GM23338 (cell line): ENCODE results near the gene SUSD4. TPM values are rescaled to one million over a fixed set of nuclear protein-coding genes. Genes with fewer than 3 reads are reported as not detected.

Source experiments
- ATAC-seq: fragments of 200-7000 bp; cut with Tn5 transposase; 3 replicates; pipeline ENCODE4 v1.9.1; 2020
- DNase-seq: peaks from one replicate; pipeline ENCODE4 v3.0.0-alpha.2; 2015; ENCODE audit warnings: low spot score
- H2AFZ ChIP-seq: fragments of 200-600 bp; sonication (generic); 2 replicates; pipeline ENCODE4 v1.8.0; 2016; ENCODE audit warnings: antibody characterized with exemption, mild to moderate bottlenecking, moderate library complexity
- H3F3A ChIP-seq: fragments of 200-600 bp; sonication (generic); replicated peaks from 2 replicates; pipeline ENCODE4 v1.8.0; 2017; ENCODE audit warnings: antibody characterized with exemption, mixed run types, low read depth
- H3K27ac ChIP-seq: fragments of 200-600 bp; sonication (generic); 2 replicates; pipeline ENCODE4 v1.6.1; 2016; ENCODE audit warnings: low read depth
- H3K27me3 ChIP-seq: fragments of 200-600 bp; sonication (generic); 2 replicates; pipeline ENCODE4 v1.8.0; 2016; ENCODE audit warnings: mild to moderate bottlenecking, mixed run types, moderate library complexity; ENCODE audit not compliant: insufficient read depth
- H3K36me3 ChIP-seq: fragments of 200-600 bp; sonication (generic); 2 replicates; pipeline ENCODE4 v1.8.0; 2016; ENCODE audit warnings: mild to moderate bottlenecking; ENCODE audit not compliant: insufficient read depth
- H3K4me1 ChIP-seq: fragments of 200-600 bp; sonication (generic); 2 replicates; pipeline ENCODE4 v1.8.0; 2016; ENCODE audit warnings: mild to moderate bottlenecking, moderate library complexity; ENCODE audit not compliant: insufficient read depth
- H3K4me2 ChIP-seq: fragments of 200-600 bp; sonication (generic); 2 replicates; pipeline ENCODE4 v1.7.1; 2017; ENCODE audit warnings: mixed run types
- H3K4me3 ChIP-seq: fragments of 200-600 bp; sonication (generic); 2 replicates; pipeline ENCODE4 v1.6.1; 2016; ENCODE audit warnings: mixed run types
- H3K79me2 ChIP-seq: fragments of 200-600 bp; sonication (generic); replicated peaks from 2 replicates; pipeline ENCODE4 v1.8.0; 2017; ENCODE audit warnings: mild to moderate bottlenecking; ENCODE audit not compliant: insufficient read depth
- H3K9me2 ChIP-seq: fragments of 200-600 bp; sonication (generic); 2 replicates; pipeline ENCODE4 v1.8.0; 2017; ENCODE audit not compliant: insufficient read depth
- H4K20me1 ChIP-seq: fragments of 200-600 bp; sonication (generic); replicated peaks from 2 replicates; pipeline ENCODE4 v1.8.0; 2017; ENCODE audit warnings: mild to moderate bottlenecking; ENCODE audit not compliant: insufficient read depth
- H3K27ac Mint-ChIP-seq: 2 replicates; pipeline ENCODE4 v1.8.0; 2020; ENCODE audit warnings: inconsistent platforms, mild to moderate bottlenecking, moderate library complexity, mixed read lengths
- H3K27me3 Mint-ChIP-seq: 3 replicates; pipeline ENCODE4 v1.8.0; 2022; ENCODE audit warnings: low read depth, mild to moderate bottlenecking, moderate library complexity, mixed read lengths, inconsistent platforms; ENCODE audit not compliant: insufficient read depth, poor library complexity
- H3K36me3 Mint-ChIP-seq: 3 replicates; pipeline ENCODE4 v1.8.0; 2021; ENCODE audit warnings: low read depth, mild to moderate bottlenecking, inconsistent platforms, moderate library complexity, mixed read lengths
- H3K4me1 Mint-ChIP-seq: 3 replicates; pipeline ENCODE4 v1.8.0; 2020; ENCODE audit warnings: mild to moderate bottlenecking, inconsistent platforms, mixed read lengths
- H3K4me3 Mint-ChIP-seq: 3 replicates; pipeline ENCODE4 v1.8.0; 2021; ENCODE audit warnings: moderate library complexity, mild to moderate bottlenecking, inconsistent platforms, mixed read lengths
- H3K9me3 Mint-ChIP-seq: 3 replicates; pipeline ENCODE4 v1.8.0; 2020; ENCODE audit warnings: moderate library complexity, mild to moderate bottlenecking, inconsistent platforms, mixed read lengths
- EZH2phosphoT487 ChIP-seq: fragments of 200-600 bp; sonication (generic); IDR thresholded peaks from one replicate; pipeline ENCODE4 v1.8.1; 2018; ENCODE audit warnings: antibody characterized with exemption; ENCODE audit not compliant: unreplicated experiment
- STAT1 ChIP-seq: IDR thresholded peaks from one replicate; pipeline ENCODE4 v1.6.1; 2016; ENCODE audit warnings: antibody characterized with exemption; ENCODE audit not compliant: unreplicated experiment
- polyA plus RNA-seq: library from polyadenylated mRNA; unstranded; fragments of >200 nt; fragmentation: Nextera tagmentation; extraction: Ambion mirVana; gene quantifications from 2 replicates; pipeline ENCODE4 v1.2.1, GENCODE V29; 2016
- total RNA-seq: library from RNA; depleted of rRNA; stranded (reverse); fragments of >200 nt; shearing (Covaris generic); gene quantifications from 2 replicates; pipeline ENCODE4 v1.2.3, GENCODE V29; 2014
- TF ChIP-seq, protein P1 (sequence below): IDR thresholded peaks from one replicate; pipeline ENCODE4 v1.6.1; 2018; ENCODE audit warnings: antibody characterized with exemption; ENCODE audit not compliant: unreplicated experiment
- TF ChIP-seq, protein P2 (sequence below): fragments of 250-450 bp; sonication (Bioruptor Pico); IDR thresholded peaks from 2 replicates; pipeline ENCODE4 v1.5.0; 2020; ENCODE audit warnings: mild to moderate bottlenecking, moderate library complexity

The SUSD4 gene
- total and polyA plus RNA-seq, 2 experiments from 2014 or later, result 2.3 to 3.6 TPM

DNA sequence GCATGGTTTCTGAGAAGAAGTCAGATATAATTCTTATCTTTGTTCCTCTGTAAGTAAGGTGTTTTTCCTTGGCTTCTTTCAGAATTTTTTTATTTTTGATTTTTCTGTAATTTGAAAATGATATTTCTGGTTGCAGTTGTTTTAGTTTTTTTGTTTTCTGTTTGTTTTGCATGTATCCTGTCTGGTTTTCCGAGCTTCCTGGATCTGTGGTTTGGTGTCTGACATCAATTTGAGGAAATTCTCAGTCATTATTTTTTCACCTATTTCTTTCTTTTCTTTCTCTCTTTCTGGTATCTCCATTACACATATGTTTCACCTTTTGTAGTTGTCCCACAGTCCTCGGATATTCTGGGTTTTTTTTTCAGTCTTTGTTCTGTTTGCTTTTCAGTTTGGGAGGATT, 123.9 kb downstream of the SUSD4 start:
- Histone ChIP-seq H3F3A (no peaks in the 10 kb centered on the region), H4K20me1 (no peaks in the 10 kb centered on the region), H3K9me2 (no peaks in the 10 kb centered on the region), H3K4me2 (no peak overlapping the region), H3K27me3 (no peaks in the 10 kb centered on the region), H3K79me2 (no peaks in the 10 kb centered on the region), H2AFZ (no peak overlapping the region), H3K4me1 (no peaks in the 10 kb centered on the region), H3K4me3 (no peak overlapping the region), H3K36me3 (no peaks in the 10 kb centered on the region), H3K27ac (no peak overlapping the region)
- Mint-ChIP-seq H3K36me3 (no peaks in the 10 kb centered on the region; the same call in 2 of the 3 replicates), H3K27ac (no peak overlapping the region), H3K4me1 (no peaks in the 10 kb centered on the region), H3K4me3 (no peak overlapping the region), H3K27me3 (no peaks in the 10 kb centered on the region), H3K9me3 (no peaks in the 10 kb centered on the region)
- no peak for ATAC-seq
- no peak for DNase-seq
- TF ChIP-seq STAT1 (no peak), EZH2phosphoT487 (no peak)
- TF ChIP-seq, protein P1, sequence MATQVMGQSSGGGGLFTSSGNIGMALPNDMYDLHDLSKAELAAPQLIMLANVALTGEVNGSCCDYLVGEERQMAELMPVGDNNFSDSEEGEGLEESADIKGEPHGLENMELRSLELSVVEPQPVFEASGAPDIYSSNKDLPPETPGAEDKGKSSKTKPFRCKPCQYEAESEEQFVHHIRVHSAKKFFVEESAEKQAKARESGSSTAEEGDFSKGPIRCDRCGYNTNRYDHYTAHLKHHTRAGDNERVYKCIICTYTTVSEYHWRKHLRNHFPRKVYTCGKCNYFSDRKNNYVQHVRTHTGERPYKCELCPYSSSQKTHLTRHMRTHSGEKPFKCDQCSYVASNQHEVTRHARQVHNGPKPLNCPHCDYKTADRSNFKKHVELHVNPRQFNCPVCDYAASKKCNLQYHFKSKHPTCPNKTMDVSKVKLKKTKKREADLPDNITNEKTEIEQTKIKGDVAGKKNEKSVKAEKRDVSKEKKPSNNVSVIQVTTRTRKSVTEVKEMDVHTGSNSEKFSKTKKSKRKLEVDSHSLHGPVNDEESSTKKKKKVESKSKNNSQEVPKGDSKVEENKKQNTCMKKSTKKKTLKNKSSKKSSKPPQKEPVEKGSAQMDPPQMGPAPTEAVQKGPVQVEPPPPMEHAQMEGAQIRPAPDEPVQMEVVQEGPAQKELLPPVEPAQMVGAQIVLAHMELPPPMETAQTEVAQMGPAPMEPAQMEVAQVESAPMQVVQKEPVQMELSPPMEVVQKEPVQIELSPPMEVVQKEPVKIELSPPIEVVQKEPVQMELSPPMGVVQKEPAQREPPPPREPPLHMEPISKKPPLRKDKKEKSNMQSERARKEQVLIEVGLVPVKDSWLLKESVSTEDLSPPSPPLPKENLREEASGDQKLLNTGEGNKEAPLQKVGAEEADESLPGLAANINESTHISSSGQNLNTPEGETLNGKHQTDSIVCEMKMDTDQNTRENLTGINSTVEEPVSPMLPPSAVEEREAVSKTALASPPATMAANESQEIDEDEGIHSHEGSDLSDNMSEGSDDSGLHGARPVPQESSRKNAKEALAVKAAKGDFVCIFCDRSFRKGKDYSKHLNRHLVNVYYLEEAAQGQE, result no peak
- TF ChIP-seq, protein P2, sequence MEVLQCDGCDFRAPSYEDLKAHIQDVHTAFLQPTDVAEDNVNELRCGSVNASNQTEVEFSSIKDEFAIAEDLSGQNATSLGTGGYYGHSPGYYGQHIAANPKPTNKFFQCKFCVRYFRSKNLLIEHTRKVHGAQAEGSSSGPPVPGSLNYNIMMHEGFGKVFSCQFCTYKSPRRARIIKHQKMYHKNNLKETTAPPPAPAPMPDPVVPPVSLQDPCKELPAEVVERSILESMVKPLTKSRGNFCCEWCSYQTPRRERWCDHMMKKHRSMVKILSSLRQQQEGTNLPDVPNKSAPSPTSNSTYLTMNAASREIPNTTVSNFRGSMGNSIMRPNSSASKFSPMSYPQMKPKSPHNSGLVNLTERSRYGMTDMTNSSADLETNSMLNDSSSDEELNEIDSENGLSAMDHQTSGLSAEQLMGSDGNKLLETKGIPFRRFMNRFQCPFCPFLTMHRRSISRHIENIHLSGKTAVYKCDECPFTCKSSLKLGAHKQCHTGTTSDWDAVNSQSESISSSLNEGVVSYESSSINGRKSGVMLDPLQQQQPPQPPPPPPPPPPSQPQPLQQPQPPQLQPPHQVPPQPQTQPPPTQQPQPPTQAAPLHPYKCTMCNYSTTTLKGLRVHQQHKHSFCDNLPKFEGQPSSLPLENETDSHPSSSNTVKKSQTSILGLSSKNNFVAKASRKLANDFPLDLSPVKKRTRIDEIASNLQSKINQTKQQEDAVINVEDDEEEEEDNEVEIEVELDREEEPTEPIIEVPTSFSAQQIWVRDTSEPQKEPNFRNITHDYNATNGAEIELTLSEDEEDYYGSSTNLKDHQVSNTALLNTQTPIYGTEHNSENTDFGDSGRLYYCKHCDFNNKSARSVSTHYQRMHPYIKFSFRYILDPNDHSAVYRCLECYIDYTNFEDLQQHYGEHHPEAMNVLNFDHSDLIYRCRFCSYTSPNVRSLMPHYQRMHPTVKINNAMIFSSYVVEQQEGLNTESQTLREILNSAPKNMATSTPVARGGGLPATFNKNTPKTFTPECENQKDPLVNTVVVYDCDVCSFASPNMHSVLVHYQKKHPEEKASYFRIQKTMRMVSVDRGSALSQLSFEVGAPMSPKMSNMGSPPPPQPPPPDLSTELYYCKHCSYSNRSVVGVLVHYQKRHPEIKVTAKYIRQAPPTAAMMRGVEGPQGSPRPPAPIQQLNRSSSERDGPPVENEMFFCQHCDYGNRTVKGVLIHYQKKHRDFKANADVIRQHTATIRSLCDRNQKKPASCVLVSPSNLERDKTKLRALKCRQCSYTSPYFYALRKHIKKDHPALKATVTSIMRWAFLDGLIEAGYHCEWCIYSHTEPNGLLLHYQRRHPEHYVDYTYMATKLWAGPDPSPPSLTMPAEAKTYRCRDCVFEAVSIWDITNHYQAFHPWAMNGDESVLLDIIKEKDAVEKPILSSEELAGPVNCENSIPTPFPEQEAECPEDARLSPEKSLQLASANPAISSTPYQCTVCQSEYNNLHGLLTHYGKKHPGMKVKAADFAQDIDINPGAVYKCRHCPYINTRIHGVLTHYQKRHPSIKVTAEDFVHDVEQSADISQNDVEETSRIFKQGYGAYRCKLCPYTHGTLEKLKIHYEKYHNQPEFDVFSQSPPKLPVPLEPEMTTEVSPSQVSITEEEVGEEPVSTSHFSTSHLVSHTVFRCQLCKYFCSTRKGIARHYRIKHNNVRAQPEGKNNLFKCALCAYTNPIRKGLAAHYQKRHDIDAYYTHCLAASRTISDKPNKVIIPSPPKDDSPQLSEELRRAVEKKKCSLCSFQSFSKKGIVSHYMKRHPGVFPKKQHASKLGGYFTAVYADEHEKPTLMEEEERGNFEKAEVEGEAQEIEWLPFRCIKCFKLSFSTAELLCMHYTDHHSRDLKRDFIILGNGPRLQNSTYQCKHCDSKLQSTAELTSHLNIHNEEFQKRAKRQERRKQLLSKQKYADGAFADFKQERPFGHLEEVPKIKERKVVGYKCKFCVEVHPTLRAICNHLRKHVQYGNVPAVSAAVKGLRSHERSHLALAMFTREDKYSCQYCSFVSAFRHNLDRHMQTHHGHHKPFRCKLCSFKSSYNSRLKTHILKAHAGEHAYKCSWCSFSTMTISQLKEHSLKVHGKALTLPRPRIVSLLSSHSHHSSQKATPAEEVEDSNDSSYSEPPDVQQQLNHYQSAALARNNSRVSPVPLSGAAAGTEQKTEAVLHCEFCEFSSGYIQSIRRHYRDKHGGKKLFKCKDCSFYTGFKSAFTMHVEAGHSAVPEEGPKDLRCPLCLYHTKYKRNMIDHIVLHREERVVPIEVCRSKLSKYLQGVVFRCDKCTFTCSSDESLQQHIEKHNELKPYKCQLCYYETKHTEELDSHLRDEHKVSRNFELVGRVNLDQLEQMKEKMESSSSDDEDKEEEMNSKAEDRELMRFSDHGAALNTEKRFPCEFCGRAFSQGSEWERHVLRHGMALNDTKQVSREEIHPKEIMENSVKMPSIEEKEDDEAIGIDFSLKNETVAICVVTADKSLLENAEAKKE (CRISPR knock-in tag), result no peak
